H9 (cell line): ENCODE results near the gene ETNK2. TPM values are rescaled to one million over a fixed set of nuclear protein-coding genes. Genes with fewer than 3 reads are reported as not detected.

Experiments used
- DNase-seq: peaks from one replicate; pipeline ENCODE4 v3.0.0-alpha.2; 2017
- H2AFZ ChIP-seq: one replicate; pipeline ENCODE4 v1.6.1; 2013; ENCODE audit warnings: mild to moderate bottlenecking, low read length, control low read depth, moderate library complexity
- H2AK5ac ChIP-seq: 2 replicates; pipeline ENCODE4 v1.6.1; 2013; ENCODE audit warnings: low read length, control low read depth, mixed read lengths; ENCODE audit not compliant: insufficient read length
- H2BK120ac ChIP-seq: one replicate; pipeline ENCODE4 v1.6.1; 2013; ENCODE audit warnings: low read depth, mild to moderate bottlenecking, low read length, control low read depth, inconsistent platforms; ENCODE audit not compliant: poor library complexity, severe bottlenecking
- H2BK12ac ChIP-seq: 2 replicates; pipeline ENCODE4 v1.6.1; 2013; ENCODE audit warnings: low read length, control low read depth, mixed read lengths, low read depth; ENCODE audit not compliant: insufficient read length
- H2BK15ac ChIP-seq: 2 replicates; pipeline ENCODE4 v1.6.1; 2013; ENCODE audit warnings: low read depth, low read length, control low read depth
- H2BK20ac ChIP-seq: one replicate; pipeline ENCODE4 v1.6.1; 2013; ENCODE audit warnings: low read depth, mild to moderate bottlenecking, low read length, control low read depth, inconsistent platforms; ENCODE audit not compliant: poor library complexity, severe bottlenecking
- H2BK5ac ChIP-seq: 2 replicates; pipeline ENCODE4 v1.6.1; 2013; ENCODE audit warnings: low read length, control low read depth, mixed read lengths; ENCODE audit not compliant: insufficient read length
- H3K14ac ChIP-seq: 2 replicates; pipeline ENCODE4 v1.6.1; 2013; ENCODE audit warnings: low read length, control low read depth; ENCODE audit not compliant: insufficient read depth
- H3K18ac ChIP-seq: 2 replicates; pipeline ENCODE4 v1.6.1; 2013; ENCODE audit warnings: low read depth, mild to moderate bottlenecking, mixed read lengths, low read length, control low read depth; ENCODE audit not compliant: insufficient read length
- H3K23ac ChIP-seq: 2 replicates; pipeline ENCODE4 v1.6.1; 2013; ENCODE audit warnings: low read length, control low read depth, mixed read lengths, low read depth; ENCODE audit not compliant: insufficient read length
- H3K23me2 ChIP-seq: 2 replicates; pipeline ENCODE4 v1.6.1; 2013; ENCODE audit warnings: low read depth, mild to moderate bottlenecking, mixed read lengths, low read length, control low read depth; ENCODE audit not compliant: insufficient read length, poor library complexity, severe bottlenecking
- H3K27ac ChIP-seq: 2 replicates; pipeline ENCODE4 v1.5.1; 2013; ENCODE audit warnings: low read length, control low read depth, mixed read lengths, low read depth; ENCODE audit not compliant: insufficient read length
- H3K27me3 ChIP-seq: 2 replicates; pipeline ENCODE4 v1.6.1; 2013; ENCODE audit warnings: low read length, control low read depth, inconsistent platforms; ENCODE audit not compliant: insufficient read depth
- H3K4ac ChIP-seq: 2 replicates; pipeline ENCODE4 v1.6.1; 2013; ENCODE audit warnings: low read depth, mild to moderate bottlenecking, control low read depth, inconsistent platforms, low read length, moderate library complexity
- H3K4me1 ChIP-seq: 2 replicates; pipeline ENCODE4 v1.6.1; 2013; ENCODE audit warnings: low read length, control low read depth, inconsistent platforms; ENCODE audit not compliant: insufficient read depth
- H3K4me2 ChIP-seq: 2 replicates; pipeline ENCODE4 v1.6.1; 2013; ENCODE audit warnings: low read length, control low read depth, mixed read lengths; ENCODE audit not compliant: insufficient read length, insufficient read depth
- H3K56ac ChIP-seq: 2 replicates; pipeline ENCODE4 v1.6.1; 2013; ENCODE audit warnings: low read depth, mild to moderate bottlenecking, mixed read lengths, low read length, control low read depth; ENCODE audit not compliant: insufficient read length
- H3K79me1 ChIP-seq: 2 replicates; pipeline ENCODE4 v1.6.1; 2013; ENCODE audit warnings: low read depth, mild to moderate bottlenecking, moderate library complexity, low read length, control low read depth, inconsistent platforms; ENCODE audit not compliant: insufficient read depth, poor library complexity, severe bottlenecking
- H3K79me2 ChIP-seq: 2 replicates; pipeline ENCODE4 v1.6.1; 2013; ENCODE audit warnings: low read length, control low read depth, inconsistent platforms; ENCODE audit not compliant: insufficient read depth
- H3K9ac ChIP-seq: 2 replicates; pipeline ENCODE4 v1.6.1; 2013; ENCODE audit warnings: low read length, control low read depth, mixed read lengths; ENCODE audit not compliant: insufficient read length; ENCODE audit errors: extremely low read depth
- H3K9me3 ChIP-seq: one replicate; pipeline ENCODE4 v1.6.1; 2013; ENCODE audit warnings: low read depth, low read length, inconsistent platforms; ENCODE audit not compliant: control insufficient read depth
- H3T11ph ChIP-seq: one replicate; pipeline ENCODE4 v1.6.1; 2013; ENCODE audit warnings: mild to moderate bottlenecking, low read length, control low read depth, inconsistent platforms
- H4K20me1 ChIP-seq: one replicate; pipeline ENCODE4 v1.6.1; 2013; ENCODE audit not compliant: control insufficient read depth, insufficient read length, insufficient read depth
- H4K5ac ChIP-seq: 2 replicates; pipeline ENCODE4 v1.6.1; 2013; ENCODE audit warnings: low read depth, mild to moderate bottlenecking, mixed read lengths, low read length, control low read depth; ENCODE audit not compliant: insufficient read length
- H4K8ac ChIP-seq: replicated peaks from 2 replicates; pipeline ENCODE4 v1.6.1; 2013; ENCODE audit warnings: low read length, control low read depth, mixed read lengths, low read depth; ENCODE audit not compliant: insufficient read length
- H4K91ac ChIP-seq: 2 replicates; pipeline ENCODE4 v1.6.1; 2013; ENCODE audit warnings: low read depth, mild to moderate bottlenecking, moderate library complexity, mixed read lengths, low read length, control low read depth; ENCODE audit not compliant: insufficient read length
- H3K27ac Mint-ChIP-seq, 3 experiments: 2 replicates in 2 of 3; 3 replicates in 1 of 3; pipeline ENCODE4 v1.8.0; 2020 to 2021; ENCODE audit warnings: mixed read lengths in 3 of 3, mild to moderate bottlenecking in 1 of 3, moderate library complexity in 1 of 3
- H3K27me3 Mint-ChIP-seq: 2 replicates; pipeline ENCODE4 v1.8.0; 2021; ENCODE audit warnings: low read depth, mild to moderate bottlenecking, moderate library complexity, mixed read lengths
- H3K36me3 Mint-ChIP-seq, 3 experiments: 2 replicates in 2 of 3; 3 replicates in 1 of 3; pipeline ENCODE4 v1.8.0; 2020 to 2021; ENCODE audit warnings: low read depth in 3 of 3, mixed read lengths in 3 of 3; ENCODE audit not compliant: insufficient read depth in 1 of 3
- H3K4me1 Mint-ChIP-seq, 2 experiments: 2 replicates each; pipeline ENCODE4 v1.8.0; 2020; ENCODE audit warnings: mixed read lengths in 2 of 2
- H3K4me3 Mint-ChIP-seq, 2 experiments: 2 replicates in 1 of 2; 3 replicates in 1 of 2; pipeline ENCODE4 v1.8.0; 2020 to 2021; ENCODE audit warnings: mild to moderate bottlenecking in 2 of 2, mixed read lengths in 2 of 2, moderate library complexity in 1 of 2
- H3K9me3 Mint-ChIP-seq, 2 experiments: 2 replicates in 1 of 2; 3 replicates in 1 of 2; pipeline ENCODE4 v1.8.0; 2020; ENCODE audit warnings: mild to moderate bottlenecking in 2 of 2, mixed read lengths in 2 of 2, moderate library complexity in 1 of 2
- WGBS: extraction: QIAGEN DNeasy Blood & Tissue Kit; methylation state at CpG from one replicate; pipeline ENCODE4 v1.1.7; 2013; ENCODE audit warnings: missing lambda C conversion rate, low lambda C conversion rate, mixed read lengths; ENCODE audit not compliant: insufficient read length; ENCODE audit errors: extremely low coverage; 5-methylcytosine and 5-hydroxymethylcytosine counted together
- total RNA-seq: library from RNA; stranded (reverse); gene quantifications from 2 replicates; pipeline ENCODE4 v1.2.1, GENCODE V29; 2021
- TF ChIP-seq, protein P1 (sequence below): fragments of 200-600 bp; sonication (generic); conservative IDR thresholded peaks from 3 replicates; pipeline ENCODE4 v1.8.0; 2021; ENCODE audit warnings: antibody characterized with exemption, mild to moderate bottlenecking

ETNK2 gene
- total RNA-seq, 1 experiment from 2014 or later = 17.6 TPM

DNA sequence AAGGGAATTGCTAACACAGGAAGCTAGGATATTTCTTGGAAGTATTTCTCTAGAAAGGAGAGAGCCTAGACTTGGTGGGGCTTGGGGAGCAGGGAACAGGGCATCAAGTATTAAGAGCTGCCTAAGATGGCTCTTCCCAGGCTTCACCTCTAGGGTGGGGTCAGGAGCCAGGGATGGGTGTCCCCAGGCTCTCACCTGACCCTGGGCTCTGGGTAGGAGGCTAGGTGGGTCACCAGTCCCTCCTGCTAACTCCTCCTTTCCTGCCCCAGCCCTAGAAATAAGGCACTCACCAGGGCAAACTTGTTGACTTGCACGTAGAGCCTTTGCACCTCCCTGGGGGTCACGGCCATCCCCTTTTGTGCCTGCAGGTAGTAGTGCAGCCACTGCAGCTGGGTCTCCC lies 15.0 kb downstream of the ETNK2 start:
- no peaks in the 10 kb centered on the region for H3K9me3 ChIP-seq
- no peak overlapping the region for H3T11ph ChIP-seq
- H3K56ac ChIP-seq = no peak overlapping the region
- no peak overlapping the region for H3K4me2 ChIP-seq
- H3K79me2 ChIP-seq = no peaks in the 10 kb centered on the region
- Mint-ChIP-seq H3K9me3 (no peaks in the 10 kb centered on the region), H3K27ac (no peak overlapping the region), H3K27me3 (no peaks in the 10 kb centered on the region; the same call in 1 of the 2 replicates), H3K4me1 (peaks cover 4% of the 10 kb centered on the region in 2 experiments), H3K4me3 (no peak overlapping the region), H3K36me3 (peaks cover 3 to 36% (median 4%) of the 10 kb centered on the region in 3 experiments; a peak in 4 of 7 replicates)
- H4K91ac ChIP-seq = no peak overlapping the region
- H3K4me1 ChIP-seq = no peaks in the 10 kb centered on the region
- H2AFZ ChIP-seq = no peak overlapping the region
- H2BK20ac ChIP-seq = no peak overlapping the region
- H2BK12ac ChIP-seq = no peak overlapping the region
- H3K27ac ChIP-seq = no peak overlapping the region
- H3K27me3 ChIP-seq = no peaks in the 10 kb centered on the region
- no peak overlapping the region for H3K23ac ChIP-seq
- H4K20me1 ChIP-seq = no peaks in the 10 kb centered on the region
- H3K9ac ChIP-seq = no peak overlapping the region
- no CpG with 5 or more reads among the region's 2 CpGs for WGBS
- H2BK5ac ChIP-seq = no peak overlapping the region
- H3K4ac ChIP-seq = no peak overlapping the region
- H4K5ac ChIP-seq = no peak overlapping the region
- TF ChIP-seq, protein P1, sequence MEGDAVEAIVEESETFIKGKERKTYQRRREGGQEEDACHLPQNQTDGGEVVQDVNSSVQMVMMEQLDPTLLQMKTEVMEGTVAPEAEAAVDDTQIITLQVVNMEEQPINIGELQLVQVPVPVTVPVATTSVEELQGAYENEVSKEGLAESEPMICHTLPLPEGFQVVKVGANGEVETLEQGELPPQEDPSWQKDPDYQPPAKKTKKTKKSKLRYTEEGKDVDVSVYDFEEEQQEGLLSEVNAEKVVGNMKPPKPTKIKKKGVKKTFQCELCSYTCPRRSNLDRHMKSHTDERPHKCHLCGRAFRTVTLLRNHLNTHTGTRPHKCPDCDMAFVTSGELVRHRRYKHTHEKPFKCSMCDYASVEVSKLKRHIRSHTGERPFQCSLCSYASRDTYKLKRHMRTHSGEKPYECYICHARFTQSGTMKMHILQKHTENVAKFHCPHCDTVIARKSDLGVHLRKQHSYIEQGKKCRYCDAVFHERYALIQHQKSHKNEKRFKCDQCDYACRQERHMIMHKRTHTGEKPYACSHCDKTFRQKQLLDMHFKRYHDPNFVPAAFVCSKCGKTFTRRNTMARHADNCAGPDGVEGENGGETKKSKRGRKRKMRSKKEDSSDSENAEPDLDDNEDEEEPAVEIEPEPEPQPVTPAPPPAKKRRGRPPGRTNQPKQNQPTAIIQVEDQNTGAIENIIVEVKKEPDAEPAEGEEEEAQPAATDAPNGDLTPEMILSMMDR = peak; percentile 23; the same call in 2 of the 3 replicates
- no peak overlapping the region for H2BK15ac ChIP-seq
- H3K79me1 ChIP-seq = no peaks in the 10 kb centered on the region
- H3K18ac ChIP-seq = no peak overlapping the region
- H4K8ac ChIP-seq = no peak overlapping the region
- H3K23me2 ChIP-seq = no peaks in the 10 kb centered on the region
- DNase-seq = no peak
- no peak overlapping the region for H2BK120ac ChIP-seq
- H2AK5ac ChIP-seq = no peak overlapping the region
- no peak overlapping the region for H3K14ac ChIP-seq
